GM18517 (cell line): ENCODE results near the gene RASSF4.

Source experiments
- ATAC-seq: cut with Tn5 transposase; IDR thresholded peaks from one replicate; pipeline ENCODE4 v1.9.1; 2021; ENCODE audit warnings: mild to moderate bottlenecking, moderate library complexity; ENCODE audit not compliant: unreplicated experiment

RASSF4 gene

DNA sequence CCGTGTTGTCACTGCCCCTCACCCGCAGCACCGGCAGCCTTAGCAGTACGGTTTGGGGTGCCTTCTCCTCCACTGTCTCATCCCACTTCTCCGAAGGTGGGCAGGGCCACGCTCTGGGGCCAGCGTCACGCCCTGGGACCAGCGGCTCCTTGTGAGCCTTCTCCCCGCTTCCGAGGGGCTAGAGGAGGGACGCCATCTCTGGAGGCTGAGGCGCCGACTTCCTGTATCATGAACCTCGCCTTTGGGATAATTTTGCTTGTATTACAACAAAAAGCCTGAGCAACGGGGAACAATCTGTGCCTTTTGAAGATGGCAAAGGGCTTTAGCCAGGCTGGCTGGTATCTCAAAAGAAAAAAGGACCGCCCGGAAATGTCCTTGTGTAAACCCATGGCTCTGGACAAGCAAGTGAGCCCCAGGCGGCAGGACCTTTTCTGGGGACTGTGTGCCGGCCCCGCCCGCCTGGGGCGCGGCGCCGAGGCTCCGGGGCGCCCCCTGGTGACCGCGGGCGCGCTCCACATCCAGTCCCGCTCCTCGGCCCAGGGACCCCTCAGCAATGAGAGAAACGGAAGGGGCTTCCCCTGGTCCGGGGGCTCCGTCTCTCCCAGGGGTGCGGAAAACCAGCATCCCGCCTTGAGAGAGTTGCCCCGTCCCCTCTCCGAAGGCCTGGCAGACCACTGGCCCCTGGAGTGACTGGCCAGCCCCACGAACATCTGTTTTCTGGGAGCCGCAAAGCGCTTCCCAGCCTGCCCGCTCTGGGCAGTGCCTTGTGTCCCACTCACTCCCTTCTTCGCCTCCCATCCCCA lies 15.2 kb downstream of the RASSF4 start:
- peak; percentile 80 for ATAC-seq

DNA sequence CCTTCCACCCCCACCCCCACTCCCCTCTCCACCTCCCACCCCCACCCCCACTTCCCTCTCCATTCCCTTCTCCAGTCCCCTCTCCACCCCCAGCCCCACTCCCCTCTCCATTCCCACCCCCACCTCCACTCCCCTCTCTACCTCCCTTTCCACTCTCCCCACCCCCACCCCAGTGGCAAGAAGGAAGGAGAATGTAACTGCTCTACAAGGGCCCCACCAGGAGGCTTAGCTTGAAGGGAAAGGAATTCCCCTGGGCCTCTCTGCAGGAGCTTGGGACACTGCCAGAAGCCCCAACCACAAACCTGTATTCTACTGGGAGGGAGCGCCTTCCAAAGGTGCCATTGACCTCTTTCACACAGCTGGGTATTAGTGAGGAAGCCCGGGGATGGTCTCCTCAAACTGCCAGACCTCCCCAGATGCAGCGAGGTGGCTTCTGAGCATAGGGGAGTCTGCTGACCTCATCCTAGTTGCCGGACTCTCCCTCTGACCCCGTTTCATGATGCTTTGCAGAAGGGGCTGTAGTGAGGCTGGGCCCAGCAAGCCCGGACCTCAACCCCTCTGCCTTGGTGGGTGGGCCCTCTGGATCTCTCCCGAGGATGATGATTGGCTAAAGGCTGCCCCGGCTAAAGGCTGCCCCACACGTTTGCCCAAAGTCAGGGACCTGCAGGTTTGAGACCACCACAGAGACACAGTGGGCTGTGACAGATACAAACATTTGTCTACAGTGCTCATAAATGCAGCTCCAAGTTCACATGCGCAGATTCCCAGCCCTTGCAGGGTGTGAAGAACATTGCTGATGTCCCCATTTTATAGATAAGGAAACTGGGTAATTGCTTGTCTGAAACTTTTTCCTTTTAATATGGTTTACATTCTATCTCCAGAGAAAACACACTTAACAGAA lies 16.1 kb downstream of the RASSF4 start:
- ATAC-seq = no peak

DNA sequence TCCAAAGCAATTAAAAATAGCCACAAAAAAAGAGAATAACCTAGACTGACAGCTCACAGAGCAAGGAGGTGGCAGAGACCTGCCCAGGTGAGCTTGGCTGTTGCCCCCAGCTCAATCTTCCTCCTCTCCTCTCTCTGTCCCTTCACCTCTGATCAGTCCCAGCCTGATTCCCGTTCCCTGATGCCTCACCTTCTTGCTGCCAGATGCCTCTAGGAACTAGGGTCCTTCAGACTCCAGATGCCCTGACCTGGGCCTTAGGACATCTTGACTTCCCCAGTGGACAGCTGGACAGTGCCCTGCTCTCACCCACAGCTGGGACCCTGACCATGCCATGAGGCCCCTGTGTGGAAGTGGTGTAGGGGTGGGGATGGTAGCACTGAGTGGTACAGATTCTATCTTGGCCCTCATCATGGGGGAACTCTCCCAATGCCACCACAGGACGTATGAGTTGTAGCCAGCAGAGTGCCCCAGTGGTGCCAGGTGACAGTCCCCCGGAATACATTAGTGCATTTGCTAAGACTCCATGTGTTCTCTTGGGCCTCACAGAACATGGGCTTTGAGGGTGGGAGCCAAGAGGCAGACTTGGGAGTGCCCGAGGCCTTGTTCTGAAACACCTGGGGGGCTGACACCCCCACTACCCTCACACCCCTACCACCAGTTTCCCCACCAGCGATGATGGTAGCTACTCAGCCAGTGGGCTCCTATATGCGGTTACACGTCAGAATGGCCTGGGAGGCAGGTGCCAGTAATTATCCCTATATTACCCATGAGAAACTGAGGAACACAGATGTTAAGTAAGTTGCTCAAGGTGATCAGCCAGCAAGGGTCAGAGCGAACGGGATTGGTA lies 17.0 kb downstream of the RASSF4 start:
- no peak for ATAC-seq

DNA sequence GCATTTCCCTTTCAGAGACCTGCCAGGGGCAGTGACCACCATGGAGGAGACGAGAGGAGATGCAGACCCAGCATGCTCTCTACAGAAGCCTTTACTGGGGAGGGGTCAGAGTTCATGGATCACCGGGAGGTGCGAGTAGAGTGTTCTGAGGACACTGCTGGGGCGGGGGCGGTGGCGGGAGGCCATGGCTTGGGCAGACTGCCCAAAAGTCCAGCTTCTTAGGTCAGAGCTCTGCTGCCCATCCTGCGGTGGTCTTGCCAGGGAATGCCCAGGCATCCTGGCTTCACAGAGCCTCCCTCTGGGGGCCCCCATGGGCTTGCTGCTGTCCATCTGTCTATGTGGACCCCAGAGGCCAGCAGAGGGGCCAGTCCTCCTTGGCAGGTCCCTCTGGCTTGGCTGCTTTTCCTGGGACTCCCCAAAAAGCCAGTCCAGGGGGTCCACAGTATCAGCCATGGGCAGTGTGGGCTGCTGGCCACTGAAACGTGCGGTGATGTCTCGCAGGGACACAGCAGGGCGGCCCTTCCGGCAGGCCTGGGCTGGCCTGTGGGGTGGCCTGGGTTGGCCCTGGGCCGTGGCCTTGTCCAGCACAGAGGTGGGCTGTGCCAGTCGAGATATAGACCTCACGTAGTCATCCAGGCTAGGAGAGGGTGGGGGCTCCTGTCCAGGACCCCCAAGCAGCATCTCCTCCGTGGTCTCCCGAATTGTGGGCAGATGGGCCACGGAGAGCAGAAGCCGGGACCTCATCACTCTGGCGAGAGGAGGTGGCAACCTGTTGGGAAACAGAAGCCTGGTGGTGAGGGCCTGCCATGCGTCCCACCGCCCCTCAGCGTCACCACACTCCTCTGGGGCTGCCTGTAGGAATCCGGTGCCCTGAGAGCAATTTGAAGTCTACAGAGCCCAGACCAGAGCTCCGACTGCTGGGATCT lies 17.9 kb downstream of the RASSF4 start:
- ATAC-seq = no peak

DNA sequence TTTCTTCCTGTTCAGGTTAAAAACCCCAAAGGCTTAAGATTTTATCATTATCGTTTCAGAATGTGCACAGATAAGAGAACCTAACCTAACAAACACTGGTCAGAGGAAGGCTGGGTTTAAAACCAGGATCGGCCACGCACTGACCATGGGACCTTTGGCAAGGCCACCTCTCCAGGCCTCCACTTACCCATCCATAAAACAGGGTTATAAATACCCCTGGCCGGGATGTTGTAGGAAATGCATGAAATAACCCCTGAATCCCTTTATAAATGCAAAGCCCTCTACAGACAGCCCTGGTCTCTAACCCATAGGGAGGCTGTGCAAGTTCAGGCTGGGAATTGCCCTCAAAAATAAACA lies 18.6 kb downstream of the RASSF4 start:
- no peak for ATAC-seq

DNA sequence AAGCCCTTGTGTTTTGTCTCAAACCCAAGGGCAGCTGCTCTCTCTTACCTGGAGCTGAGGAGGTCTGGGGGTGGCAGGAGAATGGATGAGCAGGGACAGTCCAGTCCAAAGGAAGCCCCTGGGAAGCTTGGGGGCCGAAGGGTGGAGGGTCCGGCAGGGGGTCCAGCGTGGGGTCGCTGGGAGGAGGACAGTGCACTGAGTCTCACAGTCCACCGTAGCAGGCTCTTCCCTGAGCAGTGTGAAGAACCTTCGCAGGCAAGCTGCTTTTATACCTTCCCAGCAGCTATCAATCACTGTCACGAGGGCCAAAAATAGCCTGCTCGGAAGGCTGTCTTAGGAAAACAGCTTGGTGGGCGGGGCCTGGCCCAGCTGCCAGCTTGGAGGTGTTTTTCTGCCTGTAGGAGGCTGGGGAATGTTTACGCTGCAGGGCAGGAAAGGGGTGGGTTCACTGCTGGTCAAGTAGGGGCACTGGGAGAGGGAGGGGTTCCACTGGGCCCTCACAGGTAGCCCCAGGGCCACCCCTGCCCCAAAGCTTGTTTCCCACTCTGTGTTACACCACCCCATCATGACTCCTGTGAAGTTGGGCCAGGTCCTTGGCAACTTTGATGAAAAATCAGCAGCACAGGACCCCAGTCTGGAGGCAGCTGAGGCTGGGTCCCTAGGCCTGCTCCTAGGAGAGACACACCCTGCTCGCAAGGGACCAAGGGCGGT lies 19.1 kb downstream of the RASSF4 start, which contains the start of gene DEPP1:
TSS of gene DEPP1 (minus strand) at position 240 of the 711 bp plus-strand sequence. CDS start 779 bp downstream, outside the sequence.
- no peak for ATAC-seq

DNA sequence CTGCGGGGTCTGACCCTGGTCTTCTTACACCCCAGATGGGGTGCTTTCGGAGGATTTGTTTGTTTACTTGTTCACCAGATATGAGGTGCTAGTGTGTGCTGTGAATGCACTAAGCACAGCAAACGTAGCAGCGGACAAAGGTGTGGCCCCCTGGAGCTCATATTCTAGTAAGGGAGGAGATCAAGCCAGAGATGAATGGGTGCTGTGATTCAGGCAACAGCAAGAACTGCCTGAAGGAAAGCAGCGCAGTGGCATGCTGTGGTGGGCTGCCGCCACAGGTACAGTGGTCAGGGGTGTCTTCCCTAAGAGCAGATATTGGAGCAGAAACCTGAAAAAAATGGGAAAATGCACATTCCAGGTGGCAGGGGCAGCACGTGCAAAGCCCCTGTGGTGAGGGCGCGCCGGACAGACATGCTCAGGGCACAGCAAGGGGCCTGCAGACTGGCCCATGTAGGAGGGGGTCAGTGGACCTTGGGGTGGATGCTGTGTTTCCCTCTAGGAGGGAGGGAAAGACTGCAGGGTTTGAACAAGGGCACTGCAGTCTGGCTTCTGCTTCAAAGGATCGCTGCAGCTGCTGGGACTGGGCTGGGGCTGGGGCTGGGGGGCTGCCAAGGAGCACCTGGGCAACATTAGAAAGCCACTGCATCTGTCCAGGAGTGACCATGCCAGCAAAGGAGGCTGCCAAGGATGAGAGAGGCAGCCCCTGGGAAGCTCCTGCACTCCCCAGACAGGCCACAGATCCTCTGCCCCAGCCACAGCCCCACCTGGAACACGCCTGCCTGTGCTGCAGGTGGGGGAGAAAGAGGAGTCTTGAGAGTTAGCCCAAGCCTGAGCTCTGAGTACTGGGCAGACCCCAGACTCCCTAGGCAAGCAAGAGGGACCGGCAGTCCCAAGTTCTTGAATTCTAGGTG lies 19.9 kb downstream of the RASSF4 start:
- no peak for ATAC-seq

DNA sequence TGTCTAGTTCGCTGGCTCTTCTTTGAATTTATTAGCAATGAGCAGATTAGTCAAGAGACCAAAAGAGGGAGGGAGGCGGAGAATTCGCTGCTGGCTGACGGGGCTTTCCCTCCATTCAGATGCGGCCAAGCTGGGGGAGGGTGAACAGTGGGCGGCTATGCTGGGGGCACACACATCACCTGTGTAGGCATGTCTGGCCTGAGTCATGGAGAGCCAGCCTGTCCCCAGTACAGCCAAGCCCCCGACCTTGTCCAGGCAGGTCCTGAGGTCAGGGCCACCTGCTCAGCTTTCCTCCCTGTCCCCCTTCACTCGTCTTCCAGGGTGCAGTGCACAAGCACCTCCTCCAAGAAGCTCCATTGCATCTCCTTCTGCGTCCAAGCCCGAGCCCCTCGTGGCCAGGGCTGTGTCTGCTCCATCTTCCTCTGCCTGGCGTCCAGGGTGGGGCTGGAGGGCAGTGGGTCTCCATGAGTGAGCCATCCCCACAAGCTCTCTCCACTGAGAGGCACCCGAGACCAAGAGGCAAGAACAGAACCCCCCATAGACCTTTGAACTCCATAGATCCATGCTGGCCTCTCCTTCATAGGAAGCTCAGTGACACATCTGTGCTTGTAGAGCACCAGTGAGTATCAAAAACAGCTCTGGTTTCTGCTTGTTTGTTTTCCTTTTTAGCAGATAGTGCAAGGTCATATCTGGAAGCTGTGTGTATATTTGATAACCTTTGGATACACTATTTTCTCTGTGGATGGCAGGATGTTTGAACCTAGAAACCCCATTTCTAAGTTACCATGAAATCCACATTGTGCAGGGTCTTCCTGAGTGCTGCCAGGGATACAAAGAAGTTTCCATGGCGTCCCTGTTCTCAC lies 20.9 kb downstream of the RASSF4 start:
- ATAC-seq = no peak

DNA sequence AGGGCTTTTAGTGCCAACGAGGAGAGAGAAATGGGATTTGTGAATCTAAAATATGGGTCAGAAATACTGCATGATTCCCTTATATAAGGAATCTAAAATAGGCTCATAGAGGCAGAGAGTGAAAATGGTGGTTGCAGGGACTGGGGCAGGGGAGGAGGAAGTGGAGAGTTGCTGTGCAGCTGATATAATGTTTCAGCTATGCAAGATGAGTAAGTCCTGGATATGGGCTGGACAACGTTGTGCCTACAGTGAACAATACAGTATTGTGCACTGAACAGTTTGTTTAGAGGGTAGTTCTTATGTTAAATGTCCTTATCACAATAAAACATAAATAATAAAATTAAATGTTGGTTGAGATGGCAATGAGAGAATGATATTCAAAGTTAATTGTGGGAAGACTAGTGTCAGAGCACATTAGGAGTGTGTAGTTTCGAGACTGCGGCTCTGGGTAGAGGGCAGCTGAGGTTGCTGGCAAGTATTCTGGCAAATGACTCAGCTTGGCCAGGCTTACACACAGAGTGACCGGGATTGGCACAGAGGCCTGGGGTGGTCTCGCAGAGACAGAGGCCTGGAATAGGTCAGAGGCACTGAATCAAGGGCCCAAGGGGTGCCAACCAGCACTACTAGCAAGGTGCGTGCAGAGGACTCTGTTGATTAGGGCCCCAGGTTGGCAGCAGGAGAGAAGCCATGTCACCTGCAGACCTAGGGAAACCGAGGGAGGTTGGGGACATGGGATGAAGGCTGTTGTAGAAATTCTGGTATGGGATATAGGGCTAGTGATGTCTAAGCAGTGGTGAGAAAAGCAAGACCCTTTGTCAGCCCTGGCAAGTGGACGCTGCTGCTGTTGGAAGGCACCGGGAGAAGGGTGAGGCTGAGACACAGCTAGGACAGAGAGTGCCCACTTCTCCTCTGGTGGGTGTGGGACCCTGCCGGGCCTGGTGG lies 21.8 kb downstream of the RASSF4 start:
- no peak for ATAC-seq

DNA sequence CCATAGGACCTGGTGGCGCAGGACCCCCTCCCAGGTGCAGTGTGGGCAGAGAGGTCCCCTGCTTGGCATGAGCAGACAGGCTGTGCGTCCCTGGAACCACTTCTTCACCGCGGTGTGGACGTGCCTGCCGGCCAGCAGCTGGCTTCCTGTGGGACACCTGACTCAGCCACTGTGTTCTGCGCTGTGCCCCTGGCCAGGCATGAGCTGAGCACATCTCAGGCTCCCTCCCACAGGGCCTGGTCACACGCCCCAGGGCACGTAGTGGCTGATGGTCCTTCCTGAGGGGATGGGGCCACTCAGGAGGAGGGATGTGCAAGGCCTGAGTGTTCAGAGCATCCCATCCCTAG lies 22.5 kb downstream of the RASSF4 start:
- ATAC-seq = no peak

DNA sequence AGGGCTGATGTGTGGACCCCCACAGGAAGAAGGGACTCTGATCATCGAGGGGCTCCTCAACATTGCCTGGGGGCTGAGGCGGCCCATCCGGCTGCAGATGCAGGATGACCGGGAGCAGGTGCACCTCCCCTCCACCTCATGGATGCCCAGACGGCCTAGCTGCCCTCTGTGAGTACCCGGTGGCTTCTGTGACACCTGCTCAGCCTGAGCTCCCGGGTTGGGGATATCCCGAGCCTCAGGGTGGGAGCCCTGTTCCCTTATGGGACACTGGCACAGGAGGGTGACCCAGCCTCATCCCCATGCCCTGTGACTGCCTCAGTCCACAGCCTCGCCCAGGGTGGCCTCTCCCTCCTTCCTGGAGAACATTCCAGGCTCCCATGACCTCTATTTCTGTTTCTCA lies 22.9 kb downstream of the RASSF4 start:
- ATAC-seq = no peak

DNA sequence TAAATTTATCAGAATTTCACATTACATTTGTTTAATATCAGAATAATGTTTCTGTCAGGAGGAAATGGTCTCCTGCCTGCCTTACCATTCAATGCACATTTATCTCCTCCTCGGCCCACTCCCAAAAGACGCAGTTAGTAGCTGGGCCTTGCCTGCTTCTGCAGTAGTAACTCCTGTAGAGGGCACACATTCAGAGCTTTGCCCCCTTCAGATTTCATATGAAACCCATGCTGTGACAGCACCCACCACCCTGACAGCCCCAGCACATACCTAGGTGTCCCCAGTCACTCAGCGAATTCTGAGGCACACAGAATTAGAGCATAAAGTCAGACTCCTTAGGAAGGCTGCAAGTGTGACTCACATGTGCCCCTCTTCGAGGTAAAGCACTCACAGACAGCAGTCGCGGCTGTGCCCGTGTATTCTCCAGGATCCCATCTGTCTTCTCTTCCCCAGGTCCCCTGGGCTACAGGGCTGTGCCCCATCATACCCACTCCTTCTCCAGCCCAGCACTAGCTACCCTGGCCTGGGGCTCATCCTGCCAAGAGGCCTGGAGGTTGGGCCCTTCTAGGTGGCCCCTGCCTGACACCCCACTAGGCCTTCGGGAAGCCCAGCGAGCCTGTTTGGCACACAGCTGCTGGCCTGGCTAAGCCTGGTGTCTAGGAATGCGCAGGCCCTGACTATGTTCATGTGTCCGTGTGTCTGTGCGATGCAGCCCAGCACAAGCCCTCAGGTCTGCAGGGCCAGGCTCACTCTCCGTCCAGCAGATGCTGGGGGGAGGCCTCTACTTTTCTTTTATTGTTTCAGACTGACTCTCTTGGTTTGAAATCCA lies 23.7 kb downstream of the RASSF4 start:
- no peak for ATAC-seq

DNA sequence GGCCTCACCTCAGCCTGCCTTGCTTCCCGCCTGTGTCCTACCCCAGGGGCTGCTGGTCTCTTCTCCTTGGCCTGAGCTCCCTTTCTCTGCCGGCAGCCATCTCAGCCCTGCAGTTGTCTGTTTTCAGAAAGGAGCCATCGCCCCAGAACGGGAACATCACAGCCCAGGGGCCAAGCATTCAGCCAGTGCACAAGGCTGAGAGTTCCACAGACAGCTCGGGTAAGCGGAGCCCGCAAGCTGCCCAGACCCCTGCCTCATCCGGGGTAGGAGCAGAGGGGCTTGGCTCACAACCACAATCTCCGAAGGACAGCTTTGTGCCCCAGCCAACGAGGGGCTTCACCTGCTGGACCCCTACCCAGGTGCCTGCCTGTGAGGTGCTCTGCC lies 24.3 kb downstream of the RASSF4 start:
- ATAC-seq = no peak

DNA sequence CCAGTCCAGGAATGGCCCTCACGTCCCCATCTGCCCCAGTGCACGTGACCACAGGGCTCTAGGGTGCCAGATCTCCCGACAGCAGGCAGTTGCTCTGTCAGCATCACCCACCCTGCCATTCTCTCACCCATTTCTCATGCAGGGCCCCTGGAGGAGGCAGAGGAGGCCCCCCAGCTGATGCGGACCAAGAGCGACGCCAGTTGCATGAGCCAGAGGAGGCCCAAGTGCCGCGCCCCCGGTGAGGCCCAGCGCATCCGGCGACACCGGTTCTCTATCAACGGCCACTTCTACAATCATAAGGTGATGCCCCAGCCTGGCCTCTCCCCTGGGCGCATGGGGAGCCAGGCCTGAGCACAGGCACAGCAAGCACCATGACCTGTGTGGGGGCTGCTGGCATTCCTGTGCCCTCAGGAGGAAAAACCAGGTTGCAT lies 25.1 kb downstream of the RASSF4 start:
- no peak for ATAC-seq

DNA sequence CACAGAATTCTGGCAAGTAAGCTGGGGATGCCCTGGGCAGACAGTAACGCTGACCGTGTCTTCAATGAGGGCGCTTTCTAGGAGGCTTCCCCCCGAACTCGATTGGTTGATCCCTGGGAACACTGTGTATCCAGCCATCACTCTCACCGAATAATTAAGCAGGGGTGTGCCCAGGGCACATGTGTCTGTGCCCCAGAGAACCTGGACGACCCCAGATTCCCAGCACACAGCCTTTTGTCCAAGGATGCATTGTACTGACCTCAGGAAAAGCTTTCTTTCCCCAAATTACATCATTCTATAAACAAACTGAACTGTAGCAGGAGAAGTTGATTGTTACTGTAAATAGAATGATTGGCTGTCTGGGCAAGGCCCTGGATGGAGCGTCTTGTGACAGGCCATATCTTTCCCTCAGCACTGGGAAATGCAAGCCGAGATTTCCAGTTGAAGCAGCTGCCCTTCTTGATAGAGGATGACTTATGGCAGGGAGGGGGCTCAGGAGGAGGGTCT lies 25.6 kb downstream of the RASSF4 start:
- no peak for ATAC-seq
